Right atrium auricular region (tissue), 2 donors: ENCODE measurements around the gene RFESD. TPM values are rescaled to one million over a fixed set of nuclear protein-coding genes. Genes with fewer than 3 reads are reported as not detected.

Source experiments
- DNase-seq: peaks from one replicate; pipeline ENCODE4 v3.0.0-alpha.2; 2019; ENCODE audit warnings: low spot score
- H3K27ac ChIP-seq, 2 donors: fragments of 200-600 bp; sonication (generic); 1 replicate in 1 of 2; 2 replicates in 1 of 2; pipeline ENCODE4 v1.5.1; 2016 to 2019
- H3K27me3 ChIP-seq, 2 donors: fragments of 200-600 bp; sonication (generic); one replicate each; pipeline versions ENCODE4 v1.5.1 to v1.6.0; 2017 to 2019
- H3K36me3 ChIP-seq: fragments of 200-600 bp; sonication (generic); one replicate; pipeline ENCODE4 v1.5.1; 2016
- H3K4me1 ChIP-seq, 2 donors: fragments of 200-600 bp; sonication (generic); one replicate each; pipeline versions ENCODE4 v1.5.1 to v1.6.0; 2017 to 2019
- H3K4me3 ChIP-seq, 2 donors: fragments of 200-600 bp; sonication (generic); 1 replicate in 1 of 2; 2 replicates in 1 of 2; pipeline ENCODE4 v1.5.1; 2017 to 2019; ENCODE audit warnings: mild to moderate bottlenecking in 1 of 2, moderate library complexity in 1 of 2
- H3K9me3 ChIP-seq, 2 donors: fragments of 200-600 bp; sonication (generic); one replicate each; pipeline ENCODE4 v1.5.1; 2019
- CTCF ChIP-seq, 2 donors: fragments of 200-600 bp; sonication (generic); IDR thresholded peaks; one replicate each; pipeline ENCODE4 v1.5.1; 2019; ENCODE audit warnings: antibody characterized with exemption in 2 of 2
- total RNA-seq, 2 donors: library from RNA; depleted of rRNA; stranded (reverse); fragments of >200 nt; gene quantifications; one replicate each; pipeline ENCODE4 v1.1.0, GENCODE V29; 2016

Gene RFESD
- total RNA-seq, 2 donors from 2014 or later: 1.9 to 2.5 TPM

- Histone ChIP-seq H3K27ac (no peak overlapping the region), H3K4me3 (no peak overlapping the region), H3K36me3 (no peaks in the 10 kb centered on the region), H3K4me1 (peaks cover 0 to 16% of the 10 kb centered on the region in 2 donors), H3K9me3 (no peaks in the 10 kb centered on the region), H3K27me3 (no peaks in the 10 kb centered on the region)
- no peak for TF ChIP-seq CTCF (IDR thresholded peaks at IDR 0.05)
- DNase-seq: no peak
Measured at GRCh38 chr5:95673081-95673480, 26.5 kb downstream of the RFESD start.

GRCh38 chr5:95682891-95683290, 36.3 kb downstream of the RFESD start, which contains the start of gene SPATA9:
TSS of gene SPATA9 (minus strand) at chr5:95682991. CDS start at chr5:95682854, 137 bp downstream.
- no peaks in the 10 kb centered on the region for H3K9me3 ChIP-seq
- no peaks in the 10 kb centered on the region for H3K4me1 ChIP-seq
- no peak for TF ChIP-seq CTCF (IDR thresholded peaks at IDR 0.05)
- no peaks in the 10 kb centered on the region for H3K36me3 ChIP-seq
- no peaks in the 10 kb centered on the region for H3K27me3 ChIP-seq
- no peak within 1 kb of the TSS for H3K27ac ChIP-seq
- no peak within 1 kb of the TSS for H3K4me3 ChIP-seq
- DNase-seq: no peak

- Histone ChIP-seq H3K27me3 (no peaks in the 10 kb centered on the region), H3K4me3 (no peak overlapping the region), H3K27ac (no peak overlapping the region), H3K9me3 (no peaks in the 10 kb centered on the region), H3K36me3 (no peaks in the 10 kb centered on the region), H3K4me1 (no peaks in the 10 kb centered on the region)
- TF ChIP-seq CTCF (IDR thresholded peaks at IDR 0.05): no peak
- no peak for DNase-seq
Measured at GRCh38 chr5:95684361-95684760, 37.8 kb downstream of the RFESD start.

DNA sequence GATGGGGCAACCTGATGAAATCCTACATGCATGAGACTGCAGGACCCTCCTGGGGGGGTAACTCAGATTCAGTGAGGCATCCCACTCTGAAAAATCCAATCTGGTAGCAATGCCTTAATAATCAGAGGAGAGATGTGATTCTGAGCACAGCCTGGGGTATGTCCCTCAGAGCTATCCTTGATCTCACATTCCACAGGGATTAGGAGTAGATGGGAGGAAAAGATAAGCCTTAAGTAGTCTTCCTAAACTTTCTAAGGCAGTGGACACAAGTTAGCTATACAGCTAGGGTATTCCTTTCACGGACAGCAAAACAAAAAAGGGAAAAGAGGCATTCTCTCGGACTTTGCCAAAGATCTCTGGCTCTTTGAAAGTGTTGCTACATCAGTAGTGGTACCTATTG, 40.1 kb downstream of the RFESD start:
- no peaks in the 10 kb centered on the region for H3K4me1 ChIP-seq
- no peak overlapping the region for H3K27ac ChIP-seq
- no peaks in the 10 kb centered on the region for H3K36me3 ChIP-seq
- H3K9me3 ChIP-seq: peaks cover 0 to 3% of the 10 kb centered on the region in 2 donors
- no peak for DNase-seq
- H3K27me3 ChIP-seq: no peaks in the 10 kb centered on the region
- H3K4me3 ChIP-seq: no peak overlapping the region
- TF ChIP-seq CTCF (IDR thresholded peaks at IDR 0.05): no peak

GRCh38 chr5:95689680-95690079, 43.1 kb downstream of the RFESD start:
- H3K9me3 ChIP-seq: peaks cover 0 to 3% of the 10 kb centered on the region in 2 donors
- no peaks in the 10 kb centered on the region for H3K27me3 ChIP-seq
- H3K36me3 ChIP-seq: no peaks in the 10 kb centered on the region
- no peak overlapping the region for H3K27ac ChIP-seq
- H3K4me3 ChIP-seq: no peak overlapping the region
- no peaks in the 10 kb centered on the region for H3K4me1 ChIP-seq
- DNase-seq: no peak
- TF ChIP-seq CTCF (IDR thresholded peaks at IDR 0.05): no peak

- no peaks in the 10 kb centered on the region for H3K4me1 ChIP-seq
- peaks cover 0 to 3% of the 10 kb centered on the region in 2 donors for H3K9me3 ChIP-seq
- no peak overlapping the region for H3K27ac ChIP-seq
- H3K4me3 ChIP-seq: no peak overlapping the region
- H3K27me3 ChIP-seq: no peaks in the 10 kb centered on the region
- no peak for DNase-seq
- no peaks in the 10 kb centered on the region for H3K36me3 ChIP-seq
- no peak for TF ChIP-seq CTCF (IDR thresholded peaks at IDR 0.05)
Measured at GRCh38 chr5:95690333-95690732, 43.8 kb downstream of the RFESD start.
